OCI-LY1 (cell line): Measurements from ENCODE around the gene LONRF2.

Experiments
- EZH2 ChIP-seq: fragments of 200-600 bp; sonication (generic), shearing (Covaris generic); IDR thresholded peaks from 2 replicates; pipeline ENCODE4 v1.8.0; 2017; ENCODE audit warnings: borderline replicate concordance, mixed run types, mild to moderate bottlenecking, antibody characterized with exemption, low read length, moderate library complexity, mixed read lengths
- TF ChIP-seq, protein P1 (sequence below): fragments of 200-600 bp; sonication (generic), shearing (Covaris generic); IDR thresholded peaks from 2 replicates; pipeline ENCODE4 v1.5.1; 2017; ENCODE audit warnings: mild to moderate bottlenecking, antibody characterized with exemption, low read length, moderate library complexity, mixed read lengths

DNA sequence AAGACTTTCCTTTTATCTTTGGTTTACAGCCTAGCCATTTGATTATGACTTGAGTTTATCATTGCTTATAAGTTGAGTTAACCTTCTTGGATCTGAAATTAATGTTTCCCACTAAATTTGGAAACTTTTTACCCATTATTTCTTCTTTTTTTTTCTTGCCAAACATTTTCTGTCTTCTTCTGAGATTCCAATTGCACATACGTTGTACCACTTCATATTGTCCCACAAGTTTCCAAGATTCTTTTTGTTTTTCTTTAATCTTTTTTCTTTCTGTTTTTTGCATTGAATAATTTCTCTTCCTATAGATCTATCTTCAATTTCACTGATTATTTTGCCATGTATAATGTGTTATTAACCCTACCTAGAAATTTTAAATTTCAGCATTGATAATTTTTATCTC is 18.6 kb downstream of the LONRF2 start:
- TF ChIP-seq, protein P1, sequence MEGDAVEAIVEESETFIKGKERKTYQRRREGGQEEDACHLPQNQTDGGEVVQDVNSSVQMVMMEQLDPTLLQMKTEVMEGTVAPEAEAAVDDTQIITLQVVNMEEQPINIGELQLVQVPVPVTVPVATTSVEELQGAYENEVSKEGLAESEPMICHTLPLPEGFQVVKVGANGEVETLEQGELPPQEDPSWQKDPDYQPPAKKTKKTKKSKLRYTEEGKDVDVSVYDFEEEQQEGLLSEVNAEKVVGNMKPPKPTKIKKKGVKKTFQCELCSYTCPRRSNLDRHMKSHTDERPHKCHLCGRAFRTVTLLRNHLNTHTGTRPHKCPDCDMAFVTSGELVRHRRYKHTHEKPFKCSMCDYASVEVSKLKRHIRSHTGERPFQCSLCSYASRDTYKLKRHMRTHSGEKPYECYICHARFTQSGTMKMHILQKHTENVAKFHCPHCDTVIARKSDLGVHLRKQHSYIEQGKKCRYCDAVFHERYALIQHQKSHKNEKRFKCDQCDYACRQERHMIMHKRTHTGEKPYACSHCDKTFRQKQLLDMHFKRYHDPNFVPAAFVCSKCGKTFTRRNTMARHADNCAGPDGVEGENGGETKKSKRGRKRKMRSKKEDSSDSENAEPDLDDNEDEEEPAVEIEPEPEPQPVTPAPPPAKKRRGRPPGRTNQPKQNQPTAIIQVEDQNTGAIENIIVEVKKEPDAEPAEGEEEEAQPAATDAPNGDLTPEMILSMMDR: no peak
- no peak for TF ChIP-seq EZH2
